NCI-H524 (cell line): ENCODE data around the gene SPAG16.
"Not testable (repeated sequence)": the region's sequence is repeated elsewhere in the genome, so short reads cannot be mapped to it uniquely, and the experiment has no call there.

Experiments
- DNase-seq, 2 experiments: peaks; one replicate each; lab custom pipeline; 2025; lab: John Stamatoyannopoulos, UW

SPAG16 gene

DNA sequence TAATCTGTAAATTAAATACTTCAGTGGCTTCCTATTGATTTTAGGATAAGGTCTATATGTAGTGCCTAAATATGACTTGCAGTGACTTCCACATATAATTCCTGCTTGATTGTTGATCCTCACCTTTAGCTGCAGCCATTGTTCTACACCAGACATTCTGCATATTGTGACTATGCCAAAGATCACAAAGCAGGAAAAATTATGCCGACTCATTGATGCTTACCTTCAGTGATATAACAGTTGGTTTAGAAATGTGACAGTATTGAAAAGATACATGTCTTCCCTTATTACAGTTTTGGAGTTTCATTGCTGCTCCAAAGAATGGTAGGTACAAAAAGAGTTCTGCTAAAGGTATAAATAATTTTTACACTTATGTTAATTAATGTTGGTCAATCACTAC is 12.3 kb upstream of the SPAG16 start:
- no peak for DNase-seq

DNA sequence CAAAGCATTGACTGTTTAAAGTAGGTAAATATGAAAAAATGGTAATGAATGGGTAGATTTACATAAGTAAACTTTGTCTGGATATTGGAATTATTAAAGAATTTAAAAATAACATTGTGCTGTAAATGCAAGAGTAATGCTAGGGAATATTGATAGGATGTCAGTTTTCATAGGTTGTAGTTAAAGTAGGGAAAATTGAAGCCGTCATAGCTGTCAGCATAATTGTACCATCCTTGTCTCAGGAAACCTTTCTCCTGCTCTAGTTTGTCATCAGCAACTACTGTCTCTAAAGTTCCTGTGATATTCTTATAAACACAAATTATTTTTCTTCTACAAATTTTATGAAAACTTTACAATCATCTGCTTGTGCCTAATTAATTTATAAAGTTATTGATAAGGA is 10.1 kb upstream of the SPAG16 start:
- no peak for DNase-seq

DNA sequence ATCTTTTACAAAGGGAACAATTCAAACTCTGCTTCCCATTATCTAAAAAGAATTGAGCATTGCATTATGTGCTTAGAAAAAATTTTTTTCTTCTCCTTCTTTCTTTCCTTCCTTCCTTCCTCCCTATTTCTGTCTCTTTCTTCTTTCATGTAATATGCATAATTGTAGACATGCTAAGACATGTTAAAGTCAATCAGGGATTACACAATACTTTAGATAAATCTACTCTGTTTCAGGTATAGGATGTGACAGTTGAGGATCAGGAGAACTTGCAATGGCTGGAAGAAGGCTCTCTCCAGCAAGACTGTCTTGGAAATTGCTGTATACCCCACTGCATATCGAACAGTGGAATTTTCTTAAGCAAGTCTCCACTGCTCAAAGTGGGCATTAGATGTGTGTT is 9.0 kb upstream of the SPAG16 start:
- DNase-seq = no peak

DNA sequence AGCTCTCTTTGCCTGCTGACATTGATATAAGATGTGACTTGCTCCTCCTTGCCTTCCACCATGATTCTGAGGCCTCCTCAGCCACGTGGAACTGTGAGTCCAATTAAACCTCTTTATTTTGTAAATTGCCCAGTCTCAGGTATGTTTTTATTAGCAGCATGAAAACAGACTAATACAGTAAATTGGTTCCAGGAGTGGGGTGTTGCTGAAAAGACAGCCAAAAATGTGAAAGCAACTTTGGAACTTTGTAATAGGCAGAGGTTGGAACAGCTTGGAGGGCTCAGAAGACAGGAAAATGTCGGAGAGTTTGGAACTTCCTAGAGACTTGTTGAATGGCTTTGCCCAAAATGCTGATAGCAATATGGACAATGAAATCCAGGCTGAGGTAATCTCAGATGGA is 7.1 kb upstream of the SPAG16 start:
- DNase-seq = not testable (repeated sequence)

- DNase-seq = no peak
Observed at GRCh38 chr2:213279116-213279620, 5.1 kb upstream of the SPAG16 start.

- no peak for DNase-seq
Observed at GRCh38 chr2:213279971-213280370, 4.3 kb upstream of the SPAG16 start.

- no peak for DNase-seq
Observed at GRCh38 chr2:213281156-213281555, 3.1 kb upstream of the SPAG16 start.

GRCh38 chr2:213285404-213285803 is 1.1 kb downstream of the SPAG16 start:
- no peak for DNase-seq

DNA sequence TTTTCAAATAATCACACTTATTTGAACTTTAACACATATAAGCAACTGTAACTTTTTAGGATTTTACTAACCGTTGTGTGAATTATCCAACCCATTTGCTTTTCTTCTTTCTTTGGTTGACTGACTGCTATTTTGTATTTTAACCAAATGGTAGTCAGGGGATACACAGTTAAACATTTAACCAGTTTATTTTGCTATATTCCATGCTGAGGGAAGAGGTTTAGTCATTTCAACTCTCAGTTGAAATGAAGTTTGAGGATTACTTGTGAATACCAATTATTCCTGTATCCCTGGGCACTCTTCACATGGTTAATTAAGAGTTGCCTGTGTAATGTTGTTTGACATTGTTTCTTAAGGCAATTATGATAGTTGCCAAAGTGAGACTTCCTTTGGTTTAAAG is 1.9 kb downstream of the SPAG16 start:
- DNase-seq = no peak

DNA sequence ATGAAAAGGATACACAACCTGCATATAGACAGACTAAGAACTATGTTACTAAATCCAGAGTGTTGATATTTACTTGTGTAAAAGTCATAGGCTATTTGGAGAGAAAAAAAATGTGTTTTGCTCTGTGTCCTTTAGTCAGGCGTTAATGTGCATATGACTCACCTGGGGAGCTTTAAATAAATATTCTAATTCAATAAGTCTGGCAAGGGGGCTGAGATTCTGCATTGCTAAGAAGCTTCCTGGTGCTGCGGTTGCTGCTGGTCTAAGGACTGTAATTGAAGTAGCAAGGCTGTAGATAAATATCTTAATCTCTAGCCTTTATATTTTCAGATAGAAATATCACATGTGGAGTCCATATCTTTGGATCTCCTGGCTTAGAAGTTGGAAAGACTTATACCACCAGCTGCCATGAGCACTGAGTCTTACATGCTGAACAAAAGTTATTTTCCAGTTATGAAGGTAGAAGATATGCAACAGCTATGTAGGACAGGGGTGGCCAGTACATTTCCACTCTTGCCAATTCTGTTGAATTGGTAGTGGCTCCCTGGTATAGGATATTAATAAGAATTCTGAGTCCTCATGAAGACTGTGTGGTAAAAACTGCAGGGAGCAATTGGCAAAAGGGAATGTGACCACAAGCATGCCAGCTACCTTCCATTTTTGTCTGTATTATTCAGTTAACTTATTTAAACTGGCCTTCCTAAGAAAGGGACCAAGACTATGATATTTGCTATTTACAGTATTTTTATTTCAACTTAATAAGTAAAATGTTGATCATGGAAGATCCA is 4.8 kb downstream of the SPAG16 start:
- no peak for DNase-seq

DNA sequence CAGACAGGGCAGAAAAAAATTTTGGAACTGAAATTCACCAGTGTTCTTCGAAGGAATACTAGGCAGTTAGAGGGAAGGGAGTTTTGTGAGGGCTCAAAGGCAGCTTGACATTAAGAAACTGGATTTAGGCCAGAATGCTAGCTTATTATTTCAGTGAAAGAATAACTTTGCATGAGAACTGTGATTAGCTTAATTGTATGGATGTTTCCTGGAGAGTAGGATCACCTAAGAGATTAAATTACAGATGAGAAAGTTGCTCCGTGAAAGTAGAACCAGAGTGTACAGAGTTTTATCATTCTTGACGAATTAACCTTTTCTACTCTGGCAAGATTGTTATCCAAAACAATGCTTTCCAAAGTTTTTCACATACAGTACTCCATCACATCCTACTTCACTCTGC is 6.2 kb downstream of the SPAG16 start:
- no peak for DNase-seq

- no peak for DNase-seq
Observed at GRCh38 chr2:213296270-213296669, 12.0 kb downstream of the SPAG16 start.

DNA sequence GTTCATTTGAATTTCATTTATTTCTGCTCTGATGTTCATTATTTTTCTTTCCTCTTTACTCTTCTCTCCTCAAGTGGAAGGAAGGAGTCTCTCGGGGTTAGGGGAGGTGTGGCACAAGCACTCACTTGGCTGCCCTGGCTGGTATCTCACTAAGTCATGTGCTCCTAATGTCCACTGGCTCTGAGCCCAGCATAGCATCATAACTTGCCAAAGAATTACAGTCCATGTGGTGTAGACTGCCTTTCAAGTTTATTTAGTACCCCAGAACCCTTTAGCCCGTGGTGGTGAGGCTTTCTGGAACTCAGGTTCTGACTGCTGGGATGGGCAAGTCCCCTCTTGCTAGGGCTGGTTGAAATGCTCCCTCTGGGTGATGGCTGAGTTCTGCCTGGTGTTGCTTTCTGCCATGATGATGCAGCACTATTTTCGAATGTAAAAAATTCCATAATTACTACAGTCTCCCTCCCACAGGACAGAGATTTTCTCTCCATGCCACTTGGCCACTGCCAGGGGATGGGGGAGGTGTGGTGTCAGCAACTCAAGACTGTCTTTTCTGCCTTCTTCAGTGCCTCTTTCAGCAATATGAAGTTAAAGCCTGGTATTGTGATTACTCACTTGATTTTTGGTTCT is 22.2 kb downstream of the SPAG16 start:
- DNase-seq = no peak

GRCh38 chr2:213315168-213315876 is 31.1 kb downstream of the SPAG16 start:
- DNase-seq = no peak

DNA sequence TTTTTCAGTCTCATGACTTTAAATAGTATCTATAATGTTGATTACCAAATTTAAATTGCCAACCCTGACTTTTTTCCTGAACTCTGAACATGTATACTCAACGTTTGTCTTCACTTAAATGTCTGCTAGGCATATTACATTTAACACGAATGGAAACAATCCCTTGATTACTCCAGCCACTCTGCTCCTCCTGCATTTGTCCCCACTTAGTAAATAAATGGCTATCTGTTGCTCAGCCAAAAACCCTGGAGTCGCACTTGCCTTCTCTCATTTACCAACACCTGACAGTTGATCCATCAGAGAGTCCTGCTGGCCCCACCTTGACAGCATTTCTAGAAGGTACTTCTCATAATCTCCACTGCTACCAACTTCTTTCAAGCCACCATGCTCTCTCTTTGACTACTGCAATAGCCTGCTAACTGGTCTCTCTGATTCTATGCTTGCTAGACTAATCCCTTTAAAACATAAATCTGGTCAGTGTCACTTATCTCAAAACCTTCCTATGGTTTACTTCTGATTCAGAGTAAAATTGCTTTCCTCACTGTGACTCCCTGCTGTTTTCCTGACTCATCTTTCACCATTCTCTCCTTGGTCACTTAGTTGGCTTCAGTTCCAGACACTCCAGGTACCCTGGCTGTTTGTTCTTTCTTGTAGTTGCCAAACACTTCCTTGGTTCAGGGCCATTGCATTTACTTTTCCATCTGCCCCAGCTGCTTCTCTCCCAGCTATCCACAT is 31.9 kb downstream of the SPAG16 start:
- DNase-seq = no peak

DNA sequence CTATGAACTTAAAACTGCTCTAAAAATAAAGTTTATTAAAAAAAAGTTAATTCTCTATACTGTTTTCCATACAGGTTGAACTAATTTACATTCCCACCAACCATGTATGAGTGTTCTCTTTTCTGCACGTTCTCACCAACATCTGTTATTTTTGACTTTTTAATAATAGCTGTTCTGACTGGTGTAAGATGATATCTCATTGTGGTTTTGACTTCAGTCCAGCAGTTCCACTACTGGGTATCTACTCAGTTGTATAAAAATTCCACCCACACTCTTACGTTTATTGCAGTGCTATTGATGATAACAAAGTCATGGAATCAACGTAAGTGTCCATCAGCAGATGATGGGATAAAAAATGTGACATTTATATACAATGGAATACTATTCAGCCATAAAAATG is 33.7 kb downstream of the SPAG16 start:
- no peak for DNase-seq

- DNase-seq = no peak
Observed at GRCh38 chr2:213320604-213321003, 36.3 kb downstream of the SPAG16 start.

DNA sequence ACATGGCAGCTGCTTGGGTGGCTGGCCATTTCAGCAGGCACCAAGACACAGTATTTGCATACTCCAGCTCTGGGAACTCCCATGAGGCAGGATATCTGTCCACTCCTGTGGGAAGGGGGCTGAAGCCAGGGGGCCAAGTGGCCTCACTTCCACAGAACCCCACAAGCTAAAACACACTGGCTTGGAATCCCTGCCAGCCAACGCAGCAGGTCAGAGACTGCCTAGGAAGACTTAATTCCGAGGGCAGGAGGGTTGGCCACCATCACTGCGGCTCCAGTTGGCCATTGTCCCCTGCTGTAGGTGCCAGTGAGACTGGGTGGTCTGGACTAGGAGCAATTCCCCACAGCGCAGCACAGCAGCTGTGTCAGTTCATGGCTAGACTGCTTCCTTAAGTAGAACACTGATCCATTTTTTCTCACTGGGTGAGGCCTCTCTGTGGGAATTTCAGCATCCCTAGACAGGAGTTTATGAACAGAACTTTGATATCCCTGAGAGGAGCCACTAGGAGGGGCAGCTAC is 52.0 kb downstream of the SPAG16 start:
- no peak for DNase-seq

DNA sequence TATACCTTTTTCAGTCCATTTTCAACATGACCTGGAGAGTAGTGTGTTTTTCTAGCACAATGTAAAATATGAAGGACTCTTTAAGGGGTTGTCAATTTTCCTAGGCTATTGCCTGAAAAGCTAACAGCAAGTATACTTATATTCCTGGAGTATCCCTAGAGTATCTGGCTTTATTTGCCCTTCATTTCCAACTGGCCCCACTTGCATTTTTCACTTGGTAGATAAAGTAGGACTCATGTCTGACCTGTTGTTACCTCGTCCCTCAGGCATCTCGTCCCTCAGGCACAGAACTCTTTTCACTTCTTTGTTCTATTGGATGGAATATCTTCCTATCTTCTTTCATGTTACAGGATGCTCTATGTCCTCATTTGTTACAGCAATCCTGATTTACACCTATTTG is 69.2 kb downstream of the SPAG16 start:
- DNase-seq = no peak

- DNase-seq = no peak
Observed at GRCh38 chr2:213376644-213377043, 92.4 kb downstream of the SPAG16 start.

DNA sequence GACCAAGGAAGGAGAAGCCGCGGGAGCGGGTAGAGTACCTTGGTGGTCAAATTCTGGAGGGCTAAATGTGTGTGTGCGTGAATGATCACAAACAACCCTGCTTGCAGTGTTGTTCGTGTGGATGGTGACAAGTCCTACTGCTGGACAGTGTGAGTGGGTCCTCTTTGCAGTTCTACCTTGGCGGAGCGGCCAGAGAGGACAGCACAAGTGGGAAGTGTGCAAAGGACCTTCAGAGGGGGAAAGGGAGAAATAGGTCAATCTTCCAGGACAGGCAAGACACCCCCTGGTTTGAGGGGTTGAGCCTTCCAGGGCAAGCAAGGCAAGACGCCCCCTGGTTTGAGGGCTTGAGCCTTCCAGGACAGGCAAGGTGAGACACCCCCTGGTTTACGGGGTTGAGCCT is 122.8 kb downstream of the SPAG16 start:
- DNase-seq = not testable (repeated sequence)
